SKM-1 (cell line): ENCODE data around the gene TCF12.

Experiments used
- DNase-seq: peaks from one replicate; lab custom pipeline; 2025; ENCODE audit not compliant: unreplicated experiment; lab: John Stamatoyannopoulos, UW

TCF12 gene

GRCh38 chr15:56918046-56918938 is at the start of gene TCF12:
Gene TCF12 (plus strand): TSS chr15:56918644. CDS start chr15:56919914, 1,270 bp downstream.
- DNase-seq: peak; percentile 72

GRCh38 chr15:56869573-56869972 is 48.9 kb upstream of the TCF12 start:
- DNase-seq: no peak

- DNase-seq: no peak
Measured at GRCh38 chr15:56871185-56871584, 47.3 kb upstream of the TCF12 start.

- DNase-seq: no peak
Measured at GRCh38 chr15:56871867-56872266, 46.6 kb upstream of the TCF12 start.

GRCh38 chr15:56877255-56877970 is 41.0 kb upstream of the TCF12 start:
- DNase-seq: peak; percentile 29

- no peak for DNase-seq
Measured at GRCh38 chr15:56879502-56879901, 38.9 kb upstream of the TCF12 start.

GRCh38 chr15:56883088-56883487 is 35.4 kb upstream of the TCF12 start:
- DNase-seq: no peak

GRCh38 chr15:56886363-56886931 is 32.0 kb upstream of the TCF12 start:
- DNase-seq: no peak

GRCh38 chr15:56886932-56887781 is 31.3 kb upstream of the TCF12 start:
- peak; percentile 76 for DNase-seq

GRCh38 chr15:56887782-56888438 is 30.5 kb upstream of the TCF12 start:
- no peak for DNase-seq

GRCh38 chr15:56890038-56890437 is 28.4 kb upstream of the TCF12 start:
- DNase-seq: no peak

- no peak for DNase-seq
Measured at GRCh38 chr15:56891852-56892440, 26.5 kb upstream of the TCF12 start.

GRCh38 chr15:56892659-56893363 is 25.6 kb upstream of the TCF12 start:
- no peak for DNase-seq

GRCh38 chr15:56893364-56893678 is 25.1 kb upstream of the TCF12 start:
- no peak for DNase-seq

- no peak for DNase-seq
Measured at GRCh38 chr15:56894601-56895000, 23.8 kb upstream of the TCF12 start.

- DNase-seq: no peak
Measured at GRCh38 chr15:56901931-56902330, 16.5 kb upstream of the TCF12 start.

- no peak for DNase-seq
Measured at GRCh38 chr15:56906766-56907165, 11.7 kb upstream of the TCF12 start.

GRCh38 chr15:56910801-56911200 is 7.6 kb upstream of the TCF12 start:
- DNase-seq: no peak

- no peak for DNase-seq
Measured at GRCh38 chr15:56913241-56913640, 5.2 kb upstream of the TCF12 start.

- DNase-seq: no peak
Measured at GRCh38 chr15:56913670-56914069, 4.8 kb upstream of the TCF12 start.
